IMR-90 (cell line): ENCODE measurements around the gene KRT10. TPM values are rescaled to one million over a fixed set of nuclear protein-coding genes. Genes with fewer than 3 reads are reported as not detected.

Experiments used
- ATAC-seq: fragments of 200-7000 bp; cut with Tn5 transposase; 2 replicates; pipeline ENCODE4 v1.9.1; 2020; ENCODE audit warnings: low read depth, mild to moderate bottlenecking, moderate library complexity
- BruUV-seq: library from RNA; stranded (reverse); fragments of 400-500 nt; replicated peaks from 2 replicates; lab custom pipeline; 2021; lab: Mats Ljungman, UMichigan
- CTCF ChIA-PET: fragments of 300-600 bp; formaldehyde crosslinking; extraction: SDS; loops from one replicate; lab custom pipeline; 2021; ENCODE audit warnings: antibody characterized with exemption; lab: Yijun Ruan, JAX
- POLR2A ChIA-PET: fragments of 300-600 bp; sonication (Branson Sonifier 250); formaldehyde crosslinking; loops from one replicate; lab custom pipeline; 2022; ENCODE audit warnings: antibody characterized with exemption; ENCODE audit not compliant: unreplicated experiment; lab: Charles Lee
- DNase-seq: peaks from one replicate; pipeline ENCODE4 v3.0.0; 2013
- H2AFZ ChIP-seq: replicated peaks from 2 replicates; pipeline ENCODE3; 2013; ENCODE audit warnings: low read length, mild to moderate bottlenecking; ENCODE audit not compliant: poor library complexity
- H2AK5ac ChIP-seq: 2 replicates; pipeline ENCODE4 v1.6.1; 2013; ENCODE audit warnings: low read depth, low read length, inconsistent platforms
- H2AK9ac ChIP-seq: replicated peaks from 2 replicates; pipeline ENCODE3; 2013; ENCODE audit warnings: mild to moderate bottlenecking, low read depth, low read length, moderate library complexity; ENCODE audit not compliant: poor library complexity
- H2BK120ac ChIP-seq: 2 replicates; pipeline ENCODE4 v1.6.1; 2013; ENCODE audit warnings: low read depth, low read length, inconsistent platforms
- H2BK15ac ChIP-seq: 3 replicates; pipeline ENCODE4 v1.6.1; 2013; ENCODE audit warnings: low read depth, low read length, inconsistent platforms
- H2BK20ac ChIP-seq: 2 replicates; pipeline ENCODE4 v1.6.1; 2013; ENCODE audit warnings: low read depth, mild to moderate bottlenecking, inconsistent platforms, low read length, moderate library complexity
- H2BK5ac ChIP-seq: 2 replicates; pipeline ENCODE4 v1.6.1; 2013; ENCODE audit warnings: mild to moderate bottlenecking, low read depth, low read length, inconsistent platforms; ENCODE audit not compliant: poor library complexity, severe bottlenecking
- H3K14ac ChIP-seq: replicated peaks from 2 replicates; pipeline ENCODE4 v1.6.1; 2013; ENCODE audit warnings: low read depth, low read length, inconsistent platforms
- H3K18ac ChIP-seq: 2 replicates; pipeline ENCODE4 v1.6.1; 2013; ENCODE audit warnings: low read depth, low read length, control low read depth
- H3K23ac ChIP-seq: 2 replicates; pipeline ENCODE4 v1.6.1; 2013; ENCODE audit warnings: low read depth, low read length, inconsistent platforms
- H3K27ac ChIP-seq: 2 replicates; pipeline ENCODE4 v1.5.1; 2013; ENCODE audit warnings: mild to moderate bottlenecking, control low read depth, low read length; ENCODE audit not compliant: insufficient read depth
- H3K27me3 ChIP-seq: 2 replicates; pipeline ENCODE4 v1.6.1; 2013; ENCODE audit warnings: low read length; ENCODE audit not compliant: control insufficient read depth, insufficient read depth
- H3K36me3 ChIP-seq: 2 replicates; pipeline ENCODE4 v1.6.1; 2013; ENCODE audit warnings: low read length, mixed read lengths; ENCODE audit not compliant: control insufficient read depth, insufficient read depth
- H3K4ac ChIP-seq: 2 replicates; pipeline ENCODE4 v1.6.1; 2013; ENCODE audit warnings: low read depth, low read length, inconsistent platforms
- H3K4me1 ChIP-seq: 2 replicates; pipeline ENCODE4 v1.6.1; 2013; ENCODE audit warnings: low read length, mixed read lengths; ENCODE audit not compliant: control insufficient read depth, insufficient read depth
- H3K4me2 ChIP-seq: 2 replicates; pipeline ENCODE4 v1.6.1; 2013; ENCODE audit warnings: low read depth, mild to moderate bottlenecking, control low read depth, low read length, moderate library complexity
- H3K4me3 ChIP-seq: 2 replicates; pipeline ENCODE4 v1.5.1; 2013; ENCODE audit warnings: low read depth, mild to moderate bottlenecking, control low read depth, low read length, moderate library complexity; ENCODE audit not compliant: insufficient read depth
- H3K56ac ChIP-seq: 2 replicates; pipeline ENCODE4 v1.6.1; 2013; ENCODE audit warnings: low read length, inconsistent platforms; ENCODE audit not compliant: insufficient read depth; ENCODE audit errors: extremely low read depth
- H3K79me1 ChIP-seq, 2 experiments: 2 replicates each; pipeline ENCODE4 v1.6.1; 2013; ENCODE audit warnings: low read length in 2 of 2, inconsistent platforms in 1 of 2, low read depth in 1 of 2
- H3K9ac ChIP-seq: 2 replicates; pipeline ENCODE4 v1.6.1; 2013; ENCODE audit warnings: low read depth, low read length, control low read depth
- H3K9me1 ChIP-seq: 2 replicates; pipeline ENCODE4 v1.6.1; 2013; ENCODE audit warnings: low read length, inconsistent platforms; ENCODE audit not compliant: insufficient read depth
- H3K9me3 ChIP-seq: 2 replicates; pipeline ENCODE4 v1.6.1; 2013; ENCODE audit warnings: low read length; ENCODE audit not compliant: control insufficient read depth, insufficient read depth
- H4K20me1 ChIP-seq: 2 replicates; pipeline ENCODE4 v1.6.1; 2013; ENCODE audit warnings: low read length, inconsistent platforms; ENCODE audit not compliant: insufficient read depth
- H4K5ac ChIP-seq: 2 replicates; pipeline ENCODE4 v1.6.1; 2013; ENCODE audit warnings: mild to moderate bottlenecking, low read depth, low read length, control low read depth
- H4K8ac ChIP-seq, 2 experiments: 2 replicates each; pipeline ENCODE4 v1.6.1; 2013; ENCODE audit warnings: low read depth in 2 of 2, low read length in 2 of 2, control low read depth in 1 of 2, inconsistent platforms in 1 of 2
- H4K91ac ChIP-seq: 2 replicates; pipeline ENCODE4 v1.6.1; 2013; ENCODE audit warnings: low read depth, low read length, inconsistent platforms; ENCODE audit not compliant: insufficient read depth
- BHLHE40 ChIP-seq: fragments of 150-350 bp; IDR thresholded peaks from 2 replicates; pipeline ENCODE4 v1.6.1; 2016; ENCODE audit warnings: mild to moderate bottlenecking, low read depth, low read length
- CEBPB ChIP-seq: IDR thresholded peaks from 2 replicates; pipeline ENCODE4 v1.6.1; 2012; ENCODE audit warnings: low read depth, low read length, improper control_type of control experiment
- CHD1 ChIP-seq: IDR thresholded peaks from 2 replicates; pipeline ENCODE4 v1.6.1; 2012; ENCODE audit warnings: low read depth, low read length, improper control_type of control experiment
- CTCF ChIP-seq: conservative IDR thresholded peaks from 2 replicates; pipeline ENCODE4 v1.5.1; 2012; ENCODE audit warnings: mild to moderate bottlenecking, low read depth, low read length, improper control_type of control experiment
- ELK1 ChIP-seq: fragments of 150-350 bp; IDR thresholded peaks from 2 replicates; pipeline ENCODE4 v1.6.1; 2016; ENCODE audit warnings: low read depth, mild to moderate bottlenecking, low read length, moderate library complexity, borderline replicate concordance
- FOS ChIP-seq: fragments of 150-350 bp; IDR thresholded peaks from 2 replicates; pipeline ENCODE4 v1.6.1; 2016; ENCODE audit warnings: low read depth, low read length
- MAFK ChIP-seq: IDR thresholded peaks from 2 replicates; pipeline ENCODE4 v1.6.1; 2012; ENCODE audit warnings: low read depth, low read length, improper control_type of control experiment
- NFE2L2 ChIP-seq: fragments of 150-350 bp; IDR thresholded peaks from 2 replicates; pipeline ENCODE4 v1.6.1; 2016; ENCODE audit warnings: low read depth, mild to moderate bottlenecking, low read length
- RAD21 ChIP-seq: IDR thresholded peaks from 2 replicates; pipeline ENCODE4 v1.6.1; 2012; ENCODE audit warnings: low read length, improper control_type of control experiment
- RCOR1 ChIP-seq: IDR thresholded peaks from 2 replicates; pipeline ENCODE4 v1.6.1; 2012; ENCODE audit warnings: mild to moderate bottlenecking, low read length, improper control_type of control experiment; ENCODE audit not compliant: insufficient replicate concordance
- RFX5 ChIP-seq: IDR thresholded peaks from 2 replicates; pipeline ENCODE4 v1.8.0; 2012; ENCODE audit warnings: low read depth, mild to moderate bottlenecking, low read length, moderate library complexity
- SMC3 ChIP-seq: fragments of 150-350 bp; IDR thresholded peaks from 2 replicates; pipeline ENCODE4 v1.6.1; 2016; ENCODE audit warnings: low read depth, mild to moderate bottlenecking, antibody characterized with exemption, low read length, moderate library complexity
- WGBS, 2 experiments: methylation state at CpG; one replicate each; pipeline versions ENCODE4 v1.1.5 to v1.1.7; 2013; ENCODE audit warnings: missing lambda C conversion rate in 2 of 2; ENCODE audit not compliant: insufficient read length in 1 of 2; ENCODE audit errors: extremely low coverage in 2 of 2; 5-methylcytosine and 5-hydroxymethylcytosine counted together
- dilution Hi-C: fragments of 300-500 bp; cut with HindIII; formaldehyde crosslinking; loops from one replicate; pipeline ENCODE4 v1.14.3; 2018; ENCODE audit warnings: low sequenced_read_pairs; ENCODE audit not compliant: unreplicated experiment
- in situ Hi-C: fragments of 300-500 bp; cut with MboI; formaldehyde crosslinking; loops from 3 replicates; pipeline ENCODE4 v1.14.3; 2019; ENCODE audit warnings: low sequenced_read_pairs, inconsistent platforms, mixed read lengths
- intact Hi-C: fragments of 100-400 bp; cut with micrococcal nuclease; formaldehyde crosslinking; loops from 2 replicates; pipeline ENCODE4 v1.10.0; 2022
- polyA plus RNA-seq, 3 experiments: library from polyadenylated mRNA; depleted of rRNA; stranded (reverse); fragments of >200 nt; gene quantifications; 2 replicates each; pipeline ENCODE4 v1.2.3, GENCODE V29; 2012; ENCODE audit warnings: low replicate concordance in 1 of 3
- total RNA-seq: library from RNA; depleted of rRNA; stranded (reverse); fragments of >200 nt; gene quantifications from 2 replicates; pipeline ENCODE4 v1.2.3, GENCODE V29; 2012

KRT10 gene
- total and polyA plus RNA-seq, 2 of the 4 experiments (the other 2 are of a cell fraction) = 0.18 to 18.3 TPM

DNA sequence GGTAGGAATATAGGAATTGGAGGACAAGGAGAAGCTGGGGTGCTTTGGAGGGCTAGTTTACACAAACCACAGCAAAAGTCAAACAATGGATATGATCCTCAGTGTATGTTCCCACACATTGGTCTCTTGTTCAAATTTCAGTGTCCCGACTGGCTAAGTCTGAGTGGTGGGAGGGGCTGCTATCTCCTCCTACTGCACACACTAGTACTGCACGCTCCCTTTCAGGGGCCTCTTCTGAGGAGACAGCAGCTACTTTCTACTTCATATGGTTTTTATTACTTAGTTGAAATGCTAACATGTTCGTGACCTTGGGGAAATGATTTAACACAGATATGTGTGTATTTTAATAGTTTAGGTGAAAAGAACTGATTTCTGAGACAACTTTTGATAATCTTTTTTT lies 18.8 kb upstream of the KRT10 start:
- Histone ChIP-seq H3K4me2 (no peak overlapping the region), H2AK5ac (no peak overlapping the region), H2AFZ (no peak overlapping the region), H3K27me3 (no peaks in the 10 kb centered on the region; the same call in 1 of the 2 replicates), H3K4ac (no peak overlapping the region), H4K91ac (no peak overlapping the region), H3K36me3 (no peaks in the 10 kb centered on the region), H3K23ac (no peak overlapping the region), H4K8ac (no peak overlapping the region), H2BK15ac (no peak overlapping the region), H3K18ac (no peak overlapping the region), H2BK120ac (no peak overlapping the region), H2BK5ac (no peak overlapping the region), H4K20me1 (no peaks in the 10 kb centered on the region), H3K56ac (no peak overlapping the region), H3K79me1 (no peaks in the 10 kb centered on the region), H3K9me3 (no peaks in the 10 kb centered on the region), H4K5ac (no peak overlapping the region), H3K4me1 (no peaks in the 10 kb centered on the region), H2AK9ac (no peak overlapping the region), H3K4me3 (no peak overlapping the region), H3K9me1 (0 out of 2 replicates have a peak, but pooled peaks cover 2% of the 10 kb centered on the region), H2BK20ac (no peak overlapping the region), H3K14ac (no peak overlapping the region), H3K27ac (no peak overlapping the region), H3K9ac (no peak overlapping the region)
- DNase-seq (no peak), ATAC-seq (no peak)
- CTCF ChIA-PET = no interaction called here
- intact Hi-C loops = no loop called here
- in situ Hi-C loops = no loop called here
- POLR2A ChIA-PET = no interaction called here
- dilution Hi-C loops = no loop called here
- TF ChIP-seq BHLHE40 = no peak
- no peak for TF ChIP-seq SMC3
- no peak for TF ChIP-seq ELK1
- TF ChIP-seq RFX5 = no peak
- TF ChIP-seq FOS = no peak
- no peak for TF ChIP-seq CTCF
- TF ChIP-seq NFE2L2 = no peak
- no peak for TF ChIP-seq MAFK
- TF ChIP-seq RCOR1 = no peak
- no peak for TF ChIP-seq CHD1
- no peak for TF ChIP-seq CEBPB
- no peak for TF ChIP-seq RAD21
- BruUV-seq = no TSS peak
- WGBS, 2 experiments = no CpG with 5 or more reads among the region's 3 CpGs
